NCI-H774 (cell line): Measurements from ENCODE around the gene MAN2A2.

Experiments used
- DNase-seq: peaks from one replicate; lab custom pipeline; 2025; lab: John Stamatoyannopoulos, UW

MAN2A2 gene

GRCh38 chr15:90902840-90903732, at the start of gene MAN2A2:
TSS of gene MAN2A2 (plus strand) at chr15:90903302. CDS start at chr15:90904208, 906 bp downstream.
- DNase-seq: peak; percentile 36

- no peak for DNase-seq
Observed at GRCh38 chr15:90855139-90855538, 48.0 kb upstream of the MAN2A2 start.

GRCh38 chr15:90857337-90857736, 45.8 kb upstream of the MAN2A2 start:
- no peak for DNase-seq

GRCh38 chr15:90857883-90858443, 45.1 kb upstream of the MAN2A2 start:
- no peak for DNase-seq

- no peak for DNase-seq
Observed at GRCh38 chr15:90859234-90860131, 43.6 kb upstream of the MAN2A2 start.

DNA sequence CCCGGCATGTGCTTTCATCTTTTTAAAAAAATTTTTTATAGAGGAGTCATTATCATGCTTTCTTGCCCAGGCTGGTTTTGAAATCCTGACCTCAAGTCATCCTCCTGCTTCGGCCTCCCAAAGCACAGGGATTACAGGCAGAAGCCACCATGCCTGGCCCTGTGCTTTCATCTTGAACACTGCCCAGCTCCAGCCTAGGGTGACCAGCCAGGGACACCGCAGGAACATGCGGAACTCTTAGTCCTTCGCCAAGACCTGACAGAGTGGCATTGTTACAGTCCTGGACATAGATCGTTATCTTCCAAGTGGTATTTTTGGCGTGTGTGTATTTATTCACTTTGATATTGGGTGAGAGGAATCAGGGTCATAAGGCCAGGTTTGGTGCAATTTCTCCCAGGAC, 42.7 kb upstream of the MAN2A2 start:
- DNase-seq: no peak

- peak; percentile 90 for DNase-seq
Observed at GRCh38 chr15:90860942-90861675, 42.0 kb upstream of the MAN2A2 start.

DNA sequence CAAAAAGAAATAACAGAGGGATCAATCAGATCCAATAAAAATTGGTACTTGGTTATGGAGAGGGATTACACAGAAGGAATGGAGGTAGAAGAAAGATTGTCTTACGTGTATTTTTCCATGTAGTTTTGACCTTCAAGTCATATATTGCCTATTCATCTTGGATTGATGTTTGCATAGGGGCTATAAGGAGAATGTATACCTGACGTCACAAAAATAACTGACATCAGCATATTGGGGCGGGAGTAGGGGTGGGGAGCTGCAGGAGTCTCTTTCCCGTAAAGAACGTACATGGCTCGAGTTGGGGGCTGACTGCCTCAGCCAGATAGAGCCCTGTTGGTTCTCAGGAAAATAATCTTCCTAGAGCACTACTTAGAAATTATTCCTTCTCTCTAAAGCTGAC, 40.6 kb upstream of the MAN2A2 start:
- DNase-seq: no peak

- DNase-seq: no peak
Observed at GRCh38 chr15:90862964-90863778, 39.9 kb upstream of the MAN2A2 start.

DNA sequence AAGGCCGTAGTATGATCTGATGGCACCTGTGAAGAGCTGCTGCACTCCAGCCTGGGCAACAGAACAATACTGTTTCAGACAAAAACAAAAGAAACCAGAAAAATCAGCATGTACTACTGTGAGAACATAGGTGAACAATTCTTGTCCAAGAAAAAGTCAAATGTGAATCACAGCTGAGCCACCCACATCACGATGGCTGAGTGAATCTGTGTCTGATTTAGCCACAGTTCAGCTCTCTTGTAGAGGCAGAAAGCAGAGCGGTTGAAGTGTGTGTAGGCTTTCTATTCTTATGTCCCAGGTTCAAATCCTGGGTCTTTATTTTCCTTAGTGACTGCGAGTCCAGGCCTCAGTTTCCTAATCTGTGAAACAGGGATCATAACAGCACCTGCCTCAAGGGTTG, 39.1 kb upstream of the MAN2A2 start:
- DNase-seq: no peak

DNA sequence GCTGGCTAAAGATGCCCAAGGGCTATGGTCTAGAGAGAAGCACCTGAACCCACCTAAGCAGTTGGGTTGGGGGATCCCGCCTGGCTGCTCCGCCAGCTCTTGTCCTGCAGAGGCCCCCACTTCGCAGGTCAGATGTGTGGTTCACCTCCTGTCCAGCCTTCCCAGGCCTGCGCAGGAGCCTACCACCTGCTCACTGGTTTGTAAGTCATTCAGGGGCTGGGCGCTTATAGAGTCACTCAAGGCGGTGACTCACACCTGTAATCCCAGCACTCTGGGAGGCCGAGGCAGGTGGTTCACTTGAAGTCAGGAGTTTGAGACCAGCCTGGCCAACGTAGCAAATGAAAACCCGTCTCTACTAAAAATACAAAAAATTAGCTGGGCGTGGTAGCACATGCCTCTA, 38.6 kb upstream of the MAN2A2 start:
- no peak for DNase-seq

DNA sequence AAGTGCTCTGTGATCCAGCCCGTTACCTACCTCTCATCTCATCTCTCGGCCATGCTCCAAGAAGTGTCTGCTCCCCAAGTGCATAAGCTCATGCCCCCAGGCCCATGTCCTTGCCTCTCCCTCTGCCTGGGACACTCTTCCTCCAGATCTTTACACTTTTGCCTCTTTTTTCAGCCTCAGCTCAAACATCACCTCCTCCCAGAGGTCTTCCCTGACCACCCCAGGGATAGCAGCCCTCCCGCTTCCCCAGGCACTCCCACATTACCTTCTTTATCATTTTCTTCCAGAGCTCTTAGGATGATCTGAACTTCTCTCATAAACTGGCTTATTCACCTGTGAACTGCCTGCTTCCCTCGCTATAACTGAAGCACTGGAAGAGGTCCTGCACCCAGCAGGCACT, 37.4 kb upstream of the MAN2A2 start:
- no peak for DNase-seq

GRCh38 chr15:90866161-90866715, 36.9 kb upstream of the MAN2A2 start:
- peak; percentile 13 for DNase-seq

DNA sequence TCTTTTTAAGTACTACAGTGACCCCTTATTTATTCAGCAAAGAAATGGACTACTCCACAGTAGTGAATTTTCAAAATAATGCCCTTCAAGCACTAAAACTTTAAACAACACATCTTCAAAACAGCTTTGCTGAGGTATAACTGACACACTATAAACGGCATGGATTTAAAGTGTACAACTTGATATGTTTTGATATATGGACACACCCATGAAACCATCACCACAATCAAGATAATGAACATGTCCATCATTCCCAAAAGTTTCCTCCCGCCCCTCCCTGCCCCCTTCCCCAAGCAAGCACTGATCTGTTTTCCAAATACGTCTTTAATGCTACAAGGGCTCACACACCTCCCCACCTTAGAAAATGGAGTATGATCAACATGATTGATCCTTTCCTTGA, 36.3 kb upstream of the MAN2A2 start:
- DNase-seq: no peak

DNA sequence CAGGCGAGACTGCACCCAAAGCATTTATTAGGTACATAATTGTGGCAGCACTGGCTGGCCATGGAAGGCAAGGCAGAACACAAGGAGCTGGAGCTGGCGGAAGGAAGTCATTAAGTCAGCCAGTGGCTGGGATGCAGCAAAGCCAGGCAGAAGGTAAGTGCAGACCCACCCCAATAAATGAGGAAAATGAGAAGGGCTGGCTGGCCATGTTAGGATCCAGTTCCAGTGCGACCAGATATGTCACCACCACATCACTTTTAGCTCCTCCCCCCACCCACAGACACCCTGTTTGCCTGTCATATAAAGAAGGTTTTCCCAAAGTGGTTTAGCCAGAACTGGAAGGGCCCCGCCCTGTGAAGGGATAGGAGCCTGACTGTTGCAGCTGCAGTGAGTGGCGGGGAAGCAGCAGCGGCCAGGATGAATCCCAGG, 34.8 kb upstream of the MAN2A2 start, which contains the start of gene FURIN:
FURIN (plus strand) TSS at position 328 of the 429 bp plus-strand sequence. CDS start 7,153 bp downstream, outside the sequence.
- DNase-seq: no peak

GRCh38 chr15:90869140-90869541, 34.0 kb upstream of the MAN2A2 start:
- DNase-seq: no peak

- no peak for DNase-seq
Observed at GRCh38 chr15:90869601-90870353, 33.3 kb upstream of the MAN2A2 start.

GRCh38 chr15:90870354-90871138, 32.6 kb upstream of the MAN2A2 start:
- DNase-seq: no peak
